Nephron progenitor cell (in vitro differentiated cells): ENCODE measurements around the gene GARRE1.
"Not testable (repeated sequence)": the region's sequence is repeated elsewhere in the genome, so short reads cannot be mapped to it uniquely, and the experiment has no call there.

Experiments
- DNase-seq: peaks from one replicate; pipeline ENCODE4 v3.0.0; 2021
- H3K27ac Mint-ChIP-seq: 2 replicates; pipeline ENCODE4 v1.8.0; 2021; ENCODE audit warnings: mild to moderate bottlenecking, moderate library complexity, mixed read lengths
- H3K27me3 Mint-ChIP-seq: 2 replicates; pipeline ENCODE4 v1.8.0; 2021; ENCODE audit warnings: mild to moderate bottlenecking, low read depth, mixed read lengths; ENCODE audit not compliant: poor library complexity
- H3K36me3 Mint-ChIP-seq: 2 replicates; pipeline ENCODE4 v1.8.0; 2021; ENCODE audit warnings: low read depth, mixed read lengths
- H3K4me1 Mint-ChIP-seq: 2 replicates; pipeline ENCODE4 v1.8.0; 2021; ENCODE audit warnings: mixed read lengths
- H3K4me3 Mint-ChIP-seq: 2 replicates; pipeline ENCODE4 v1.8.0; 2021; ENCODE audit warnings: mild to moderate bottlenecking, moderate library complexity, mixed read lengths
- H3K9me3 Mint-ChIP-seq: 2 replicates; pipeline ENCODE4 v1.8.0; 2021; ENCODE audit warnings: mild to moderate bottlenecking, moderate library complexity, mixed read lengths
- TF ChIP-seq, protein P1 (sequence below): fragments of 200-600 bp; sonication (generic); IDR thresholded peaks from 2 replicates; pipeline ENCODE4 v1.5.0; 2021; ENCODE audit warnings: antibody characterized with exemption

GARRE1 gene, protein sequence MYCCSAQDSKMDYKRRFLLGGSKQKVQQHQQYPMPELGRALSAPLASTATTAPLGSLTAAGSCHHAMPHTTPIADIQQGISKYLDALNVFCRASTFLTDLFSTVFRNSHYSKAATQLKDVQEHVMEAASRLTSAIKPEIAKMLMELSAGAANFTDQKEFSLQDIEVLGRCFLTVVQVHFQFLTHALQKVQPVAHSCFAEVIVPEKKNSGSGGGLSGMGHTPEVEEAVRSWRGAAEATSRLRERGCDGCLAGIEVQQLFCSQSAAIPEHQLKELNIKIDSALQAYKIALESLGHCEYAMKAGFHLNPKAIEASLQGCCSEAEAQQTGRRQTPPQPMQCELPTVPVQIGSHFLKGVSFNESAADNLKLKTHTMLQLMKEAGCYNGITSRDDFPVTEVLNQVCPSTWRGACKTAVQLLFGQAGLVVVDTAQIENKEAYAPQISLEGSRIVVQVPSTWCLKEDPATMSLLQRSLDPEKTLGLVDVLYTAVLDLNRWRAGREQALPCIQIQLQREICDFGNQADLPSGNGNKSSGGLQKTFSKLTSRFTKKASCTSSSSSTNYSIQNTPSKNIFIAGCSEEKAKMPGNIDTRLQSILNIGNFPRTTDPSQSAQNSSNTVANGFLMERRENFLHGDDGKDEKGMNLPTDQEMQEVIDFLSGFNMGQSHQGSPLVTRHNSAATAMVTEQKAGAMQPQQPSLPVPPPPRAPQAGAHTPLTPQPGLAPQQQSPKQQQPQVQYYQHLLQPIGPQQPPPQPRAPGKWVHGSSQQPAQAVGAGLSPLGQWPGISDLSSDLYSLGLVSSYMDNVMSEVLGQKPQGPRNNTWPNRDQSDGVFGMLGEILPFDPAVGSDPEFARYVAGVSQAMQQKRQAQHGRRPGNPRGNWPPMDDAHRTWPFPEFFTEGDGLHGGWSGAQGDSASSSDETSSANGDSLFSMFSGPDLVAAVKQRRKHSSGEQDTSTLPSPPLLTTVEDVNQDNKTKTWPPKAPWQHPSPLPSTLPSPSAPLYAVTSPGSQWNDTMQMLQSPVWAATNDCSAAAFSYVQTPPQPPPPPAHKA (N-terminal part only)

GRCh38 chr19:34254046-34254697 lies at the start of gene GARRE1:
Gene GARRE1 (plus strand): TSS chr19:34254554. CDS start chr19:34300474, 45,920 bp downstream.
- no peaks in the 10 kb centered on the region for H3K9me3 Mint-ChIP-seq
- H3K36me3 Mint-ChIP-seq = peaks cover 7% of the 10 kb centered on the region
- peaks cover 34% of the 10 kb centered on the region for H3K4me1 Mint-ChIP-seq
- H3K4me3 Mint-ChIP-seq = peak within 1 kb of the TSS; percentile 95
- peak within 1 kb of the TSS; percentile 94 for H3K27ac Mint-ChIP-seq
- H3K27me3 Mint-ChIP-seq = no peaks in the 10 kb centered on the region
- TF ChIP-seq, protein P1, sequence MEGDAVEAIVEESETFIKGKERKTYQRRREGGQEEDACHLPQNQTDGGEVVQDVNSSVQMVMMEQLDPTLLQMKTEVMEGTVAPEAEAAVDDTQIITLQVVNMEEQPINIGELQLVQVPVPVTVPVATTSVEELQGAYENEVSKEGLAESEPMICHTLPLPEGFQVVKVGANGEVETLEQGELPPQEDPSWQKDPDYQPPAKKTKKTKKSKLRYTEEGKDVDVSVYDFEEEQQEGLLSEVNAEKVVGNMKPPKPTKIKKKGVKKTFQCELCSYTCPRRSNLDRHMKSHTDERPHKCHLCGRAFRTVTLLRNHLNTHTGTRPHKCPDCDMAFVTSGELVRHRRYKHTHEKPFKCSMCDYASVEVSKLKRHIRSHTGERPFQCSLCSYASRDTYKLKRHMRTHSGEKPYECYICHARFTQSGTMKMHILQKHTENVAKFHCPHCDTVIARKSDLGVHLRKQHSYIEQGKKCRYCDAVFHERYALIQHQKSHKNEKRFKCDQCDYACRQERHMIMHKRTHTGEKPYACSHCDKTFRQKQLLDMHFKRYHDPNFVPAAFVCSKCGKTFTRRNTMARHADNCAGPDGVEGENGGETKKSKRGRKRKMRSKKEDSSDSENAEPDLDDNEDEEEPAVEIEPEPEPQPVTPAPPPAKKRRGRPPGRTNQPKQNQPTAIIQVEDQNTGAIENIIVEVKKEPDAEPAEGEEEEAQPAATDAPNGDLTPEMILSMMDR = no peak
- DNase-seq = peak; percentile 94

DNA sequence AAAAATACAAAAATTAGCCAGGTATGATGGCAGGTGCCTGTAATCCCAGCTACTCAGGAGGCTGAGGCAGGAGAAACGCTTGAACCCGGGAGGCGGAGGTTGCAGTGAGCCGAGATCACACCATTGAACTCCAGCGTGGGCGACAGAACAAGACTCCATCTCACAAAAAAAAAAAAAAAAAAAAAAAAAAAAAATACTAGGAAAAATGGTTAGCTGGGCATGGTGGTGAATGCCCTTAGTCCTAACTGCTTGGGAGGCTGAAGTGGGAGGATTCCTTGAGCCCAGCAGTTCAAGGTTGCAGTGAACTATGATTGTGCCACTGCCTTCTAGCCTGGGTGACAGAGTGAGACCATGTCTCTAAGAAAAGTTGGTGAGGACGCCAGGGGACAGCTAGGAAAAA lies 49.0 kb upstream of the GARRE1 start:
- not testable (repeated sequence) for H3K9me3 Mint-ChIP-seq, H3K4me3 Mint-ChIP-seq, H3K27me3 Mint-ChIP-seq, H3K4me1 Mint-ChIP-seq, DNase-seq
- peak overlapping the region; percentile 97 for H3K27ac Mint-ChIP-seq
- peaks cover 73% of the 10 kb centered on the region for H3K36me3 Mint-ChIP-seq

DNA sequence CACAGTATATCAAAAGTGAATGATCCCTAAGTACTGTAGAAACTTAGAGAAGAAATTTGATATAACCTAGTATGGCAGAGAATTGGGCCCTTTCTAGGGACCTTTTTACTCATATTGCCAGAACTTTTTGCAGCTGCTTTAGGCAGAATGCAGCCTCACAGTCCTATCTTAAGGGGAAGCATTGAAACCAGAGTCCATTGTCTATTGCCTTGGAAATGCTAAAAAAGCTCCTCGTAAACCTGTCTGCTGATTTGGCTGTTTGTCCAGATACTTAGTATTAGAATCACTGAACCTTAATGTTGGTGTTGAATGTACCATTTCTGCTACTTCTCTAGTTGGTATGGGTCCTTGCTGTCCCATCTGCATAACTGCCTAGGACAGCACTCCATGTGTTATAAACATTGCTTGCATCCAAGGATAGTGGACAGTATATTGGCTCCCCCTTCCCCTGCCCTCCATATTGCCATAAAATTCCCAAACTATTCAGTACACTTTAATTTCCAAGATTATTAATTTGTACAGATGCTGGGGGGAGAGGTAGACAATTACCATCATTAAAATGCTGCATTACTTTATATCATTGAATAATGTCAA lies 46.0 kb upstream of the GARRE1 start:
- Mint-ChIP-seq H3K27ac (peak overlapping the region; percentile 83), H3K4me3 (no peak overlapping the region), H3K27me3 (no peaks in the 10 kb centered on the region), H3K36me3 (peaks cover 70% of the 10 kb centered on the region), H3K4me1 (no peaks in the 10 kb centered on the region), H3K9me3 (no peaks in the 10 kb centered on the region)
- TF ChIP-seq, protein P1 = no peak
- no peak for DNase-seq

- Mint-ChIP-seq H3K4me3 (no peak overlapping the region), H3K9me3 (no peaks in the 10 kb centered on the region), H3K4me1 (no peaks in the 10 kb centered on the region), H3K27me3 (no peaks in the 10 kb centered on the region), H3K36me3 (peaks cover 69% of the 10 kb centered on the region), H3K27ac (no peak overlapping the region)
- TF ChIP-seq, protein P1 = no peak
- no peak for DNase-seq
Observed at GRCh38 chr19:34209726-34210125, 44.6 kb upstream of the GARRE1 start.

- H3K4me1 Mint-ChIP-seq = peaks cover 5% of the 10 kb centered on the region
- no peak overlapping the region for H3K27ac Mint-ChIP-seq
- no peaks in the 10 kb centered on the region for H3K9me3 Mint-ChIP-seq
- no peak for DNase-seq
- H3K4me3 Mint-ChIP-seq = no peak overlapping the region
- TF ChIP-seq, protein P1 = no peak
- H3K27me3 Mint-ChIP-seq = no peaks in the 10 kb centered on the region
- H3K36me3 Mint-ChIP-seq = peaks cover 75% of the 10 kb centered on the region
Observed at GRCh38 chr19:34213283-34213682, 41.1 kb upstream of the GARRE1 start.
